Osteocyte (in vitro differentiated cells): ENCODE results near the gene SWSAP1. TPM values are rescaled to one million over a fixed set of nuclear protein-coding genes. Genes with fewer than 3 reads are reported as not detected.
A peak's percentile ranks its signal among the peaks of the same experiment; 100 is the strongest.
"Not testable (repeated sequence)": the region's sequence is repeated elsewhere in the genome, so short reads cannot be mapped to it uniquely, and the experiment has no call there.

Experiments used
- DNase-seq: peaks from one replicate; pipeline ENCODE4 v3.0.0; 2021; ENCODE audit warnings: mixed read lengths; ENCODE audit not compliant: unreplicated experiment; ENCODE audit errors: extremely low spot score
- H3K27ac Mint-ChIP-seq: one replicate; pipeline ENCODE4 v1.8.0; 2021; ENCODE audit warnings: mild to moderate bottlenecking, mixed read lengths; ENCODE audit not compliant: unreplicated experiment
- H3K27me3 Mint-ChIP-seq: one replicate; pipeline ENCODE4 v1.8.0; 2021; ENCODE audit warnings: mixed read lengths; ENCODE audit not compliant: unreplicated experiment
- H3K36me3 Mint-ChIP-seq: one replicate; pipeline ENCODE4 v1.8.0; 2021; ENCODE audit warnings: mixed read lengths; ENCODE audit not compliant: unreplicated experiment
- H3K4me1 Mint-ChIP-seq: one replicate; pipeline ENCODE4 v1.8.0; 2021; ENCODE audit warnings: mixed read lengths; ENCODE audit not compliant: unreplicated experiment
- H3K4me3 Mint-ChIP-seq: one replicate; pipeline ENCODE4 v1.8.0; 2021; ENCODE audit warnings: mild to moderate bottlenecking, moderate library complexity, mixed read lengths; ENCODE audit not compliant: unreplicated experiment
- H3K9me3 Mint-ChIP-seq: one replicate; pipeline ENCODE4 v1.8.0; 2021; ENCODE audit warnings: mixed read lengths; ENCODE audit not compliant: unreplicated experiment
- CTCF ChIP-seq: fragments of 200-600 bp; sonication (generic); IDR thresholded peaks from 2 replicates; pipeline ENCODE4 v1.5.0; 2021; ENCODE audit warnings: antibody characterized with exemption, mild to moderate bottlenecking, moderate library complexity
- total RNA-seq: library from RNA; stranded (reverse); gene quantifications from 2 replicates; pipeline ENCODE4 v1.2.1, GENCODE V29; 2021

SWSAP1 gene
- total RNA-seq, 1 donor from 2014 or later: 1.3 TPM

DNA sequence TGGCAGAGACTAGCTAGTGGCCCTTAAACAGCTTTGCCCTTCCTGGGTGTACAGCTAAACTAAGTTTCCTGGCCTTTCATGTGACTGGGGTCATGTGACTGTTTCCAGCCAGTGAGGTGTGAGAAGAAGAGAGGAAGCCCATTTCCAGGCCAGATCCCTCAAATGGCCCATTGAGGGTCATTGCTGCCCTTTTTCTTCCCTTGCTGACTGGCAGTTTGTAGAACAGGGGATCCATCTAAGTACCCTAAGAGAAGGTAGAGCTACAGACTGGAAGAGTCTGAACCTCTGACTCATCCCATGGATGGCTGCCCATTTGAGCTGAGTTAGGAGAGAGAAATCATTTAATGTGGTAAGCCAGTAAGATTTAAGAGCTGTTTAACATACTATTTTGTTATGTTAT lies 2.8 kb downstream of the SWSAP1 start:
- H3K9me3 Mint-ChIP-seq: no peaks in the 10 kb centered on the region
- peak overlapping the region; percentile 21 for H3K4me3 Mint-ChIP-seq
- peak overlapping the region; percentile 86 for H3K27ac Mint-ChIP-seq
- no peak for DNase-seq
- no peaks in the 10 kb centered on the region for H3K36me3 Mint-ChIP-seq
- no peak for TF ChIP-seq CTCF
- H3K27me3 Mint-ChIP-seq: peaks cover 4% of the 10 kb centered on the region
- peaks cover 38% of the 10 kb centered on the region for H3K4me1 Mint-ChIP-seq

DNA sequence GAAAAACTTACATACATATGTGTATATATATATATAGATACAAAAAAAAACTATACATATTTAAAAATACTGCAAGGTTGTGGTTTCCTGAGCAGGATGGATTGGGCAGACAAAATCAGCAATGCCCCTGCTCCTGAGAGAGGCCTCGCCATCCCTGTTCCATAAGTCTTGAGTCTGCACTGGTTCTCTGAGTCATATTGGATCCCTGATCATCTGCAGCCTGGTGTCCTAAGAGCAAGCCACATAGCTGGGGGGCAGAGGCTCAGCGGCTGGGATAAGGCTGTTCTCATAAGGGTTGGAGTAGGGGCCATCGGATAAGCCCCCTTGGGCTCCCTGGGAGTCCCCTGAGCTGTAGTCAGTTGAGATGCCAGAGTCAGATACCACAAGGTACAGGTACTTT lies 3.3 kb downstream of the SWSAP1 start:
- H3K27me3 Mint-ChIP-seq: peaks cover 7% of the 10 kb centered on the region
- H3K4me3 Mint-ChIP-seq: no peak overlapping the region
- H3K36me3 Mint-ChIP-seq: no peaks in the 10 kb centered on the region
- no peak for TF ChIP-seq CTCF
- H3K27ac Mint-ChIP-seq: no peak overlapping the region
- peaks cover 40% of the 10 kb centered on the region for H3K4me1 Mint-ChIP-seq
- no peak for DNase-seq
- no peaks in the 10 kb centered on the region for H3K9me3 Mint-ChIP-seq

DNA sequence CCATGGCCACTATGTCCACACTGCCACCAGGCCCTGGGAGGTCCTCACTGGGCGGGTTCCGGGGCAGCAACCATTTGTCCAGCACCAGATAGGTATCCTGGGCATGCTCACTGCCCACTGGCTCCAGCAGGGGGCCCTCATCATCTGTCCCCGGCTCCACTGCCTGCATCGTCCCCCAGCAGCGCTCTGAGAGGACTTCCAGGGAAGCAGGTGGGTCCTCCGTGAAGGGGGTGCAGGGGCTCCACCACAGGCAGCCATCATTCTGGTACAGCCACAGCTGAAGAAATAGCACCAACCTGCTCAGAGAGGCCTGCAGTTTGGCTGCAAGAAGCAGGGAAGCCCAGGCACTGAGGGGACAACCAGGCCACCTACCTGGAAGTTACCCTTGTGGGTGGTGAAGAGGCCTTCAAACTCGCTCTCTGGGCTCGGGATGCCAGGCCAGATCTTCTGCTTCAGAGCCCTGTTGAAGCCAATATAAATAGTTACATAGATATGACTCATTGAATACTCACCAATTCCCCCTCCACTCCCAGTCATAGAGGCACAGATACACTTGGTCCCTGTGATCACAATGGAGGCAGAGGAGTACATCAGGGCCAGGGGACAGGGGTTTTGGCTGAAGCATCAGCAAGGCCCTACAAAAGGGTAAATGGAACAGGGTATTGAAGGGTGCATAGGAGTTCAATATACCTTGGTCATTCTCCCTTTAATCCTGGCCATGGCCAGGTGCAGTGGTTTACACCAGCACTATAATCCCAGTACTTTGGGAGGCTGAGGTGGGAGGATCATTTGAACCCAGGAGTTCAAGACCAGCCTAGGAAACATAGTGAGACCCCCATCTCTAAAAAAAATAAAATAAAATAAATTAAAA lies 4.1 kb downstream of the SWSAP1 start:
- H3K36me3 Mint-ChIP-seq: no peaks in the 10 kb centered on the region
- H3K4me3 Mint-ChIP-seq: no peak overlapping the region
- TF ChIP-seq CTCF: peak; percentile 68
- H3K9me3 Mint-ChIP-seq: no peaks in the 10 kb centered on the region
- H3K27me3 Mint-ChIP-seq: peaks cover 8% of the 10 kb centered on the region
- no peak for DNase-seq
- H3K4me1 Mint-ChIP-seq: peaks cover 41% of the 10 kb centered on the region
- peak overlapping the region; percentile 56 for H3K27ac Mint-ChIP-seq

GRCh38 chr19:11379269-11379845 lies 4.9 kb downstream of the SWSAP1 start:
- not testable (repeated sequence) for H3K27ac Mint-ChIP-seq, H3K9me3 Mint-ChIP-seq, H3K36me3 Mint-ChIP-seq, H3K4me3 Mint-ChIP-seq, H3K27me3 Mint-ChIP-seq, DNase-seq
- H3K4me1 Mint-ChIP-seq: peaks cover 42% of the 10 kb centered on the region

DNA sequence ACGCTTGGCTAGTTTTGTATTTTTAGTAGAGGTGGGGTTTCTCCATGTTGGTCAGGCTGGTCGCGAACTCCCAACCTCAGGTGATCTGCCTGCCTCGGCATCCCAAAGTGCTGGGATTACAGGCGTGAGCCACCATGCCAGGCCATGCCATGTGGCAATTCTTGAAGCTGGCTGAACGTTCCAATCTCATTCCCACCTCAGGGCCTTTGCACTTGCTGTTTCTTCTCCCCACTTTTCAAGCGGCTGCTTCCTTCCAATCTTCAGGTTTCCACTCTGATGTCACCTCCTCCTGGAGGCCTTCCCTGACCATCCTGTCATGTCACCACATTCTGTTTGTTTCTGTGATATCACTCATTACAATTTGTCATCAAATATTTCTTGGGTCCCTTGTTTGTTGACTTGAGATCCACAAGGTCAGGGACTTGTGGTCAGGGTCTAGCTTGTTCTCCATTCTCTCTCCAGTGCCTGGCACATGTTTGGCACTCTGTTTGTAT lies 5.4 kb downstream of the SWSAP1 start:
- peaks cover 42% of the 10 kb centered on the region for H3K4me1 Mint-ChIP-seq
- H3K27me3 Mint-ChIP-seq: peaks cover 8% of the 10 kb centered on the region
- H3K36me3 Mint-ChIP-seq: no peaks in the 10 kb centered on the region
- no peaks in the 10 kb centered on the region for H3K9me3 Mint-ChIP-seq
- no peak for TF ChIP-seq CTCF
- no peak for DNase-seq
- H3K27ac Mint-ChIP-seq: peak overlapping the region; percentile 9
- peak overlapping the region; percentile 92 for H3K4me3 Mint-ChIP-seq
